HG03460 (cell line): ENCODE data around the gene PERP.
"Not testable (repeated sequence)": the region's sequence is repeated elsewhere in the genome, so short reads cannot be mapped to it uniquely, and the experiment has no call there.

Experiments
- ATAC-seq: cut with Tn5 transposase; IDR thresholded peaks from one replicate; pipeline ENCODE4 v1.9.1; 2021; ENCODE audit not compliant: unreplicated experiment

PERP gene

DNA sequence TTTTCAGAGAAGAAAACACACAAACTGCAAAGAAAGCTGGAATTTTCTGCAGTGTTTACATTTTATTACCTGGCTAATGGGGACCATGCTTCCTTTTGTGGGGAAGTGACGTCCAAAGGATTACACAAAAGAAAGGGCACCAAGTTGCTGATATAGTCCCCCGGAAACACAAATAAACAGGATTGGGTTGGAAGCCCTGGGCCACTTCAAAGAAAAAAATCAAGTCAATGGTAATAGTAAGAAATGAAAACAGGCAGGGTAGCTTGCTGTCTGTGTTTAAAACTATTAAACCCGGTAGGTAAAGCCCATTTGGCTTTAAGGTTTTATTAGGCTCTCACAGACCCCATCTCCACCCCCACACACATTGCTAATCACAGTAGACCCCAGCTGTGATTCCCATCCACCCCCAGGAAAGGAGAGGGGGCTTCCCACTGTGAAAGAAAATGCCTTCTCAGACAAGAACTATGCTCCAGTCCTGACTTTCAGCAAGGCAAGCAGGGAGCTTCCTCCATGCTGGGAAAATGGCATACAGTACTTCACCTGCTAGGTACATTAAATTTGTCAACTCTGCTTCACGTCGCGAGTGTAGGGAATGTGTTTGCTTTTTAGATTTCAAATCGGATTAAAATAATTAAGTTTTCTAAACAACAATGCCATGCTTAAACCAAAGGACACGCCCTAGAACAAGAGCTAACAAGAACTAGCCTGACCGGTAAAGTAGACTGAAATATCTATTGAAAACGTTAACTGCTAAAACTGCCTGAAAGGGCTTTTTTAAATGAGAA is 1.1 kb downstream of the PERP start:
- no peak for ATAC-seq

DNA sequence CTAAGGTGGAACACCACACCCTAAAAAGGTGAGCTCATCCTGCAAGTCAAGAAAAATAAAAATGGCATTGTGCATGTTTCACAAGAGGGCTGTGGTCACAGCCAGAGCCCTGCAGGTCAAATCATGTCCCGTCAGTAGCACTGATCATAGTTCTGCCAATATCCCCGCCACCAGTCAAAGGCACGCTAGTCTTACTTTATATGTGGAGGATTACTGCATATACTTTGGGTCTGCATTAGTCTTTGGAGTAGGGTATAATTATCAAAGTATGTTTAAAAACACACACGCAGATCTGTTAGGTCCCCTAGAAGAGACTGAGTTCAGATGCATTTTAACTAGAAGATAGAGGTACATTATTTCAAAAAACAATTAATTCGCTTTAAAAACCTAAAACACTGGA is 1.8 kb downstream of the PERP start:
- ATAC-seq: no peak

GRCh38 chr6:138104618-138105213 is 2.5 kb downstream of the PERP start:
- no peak for ATAC-seq

DNA sequence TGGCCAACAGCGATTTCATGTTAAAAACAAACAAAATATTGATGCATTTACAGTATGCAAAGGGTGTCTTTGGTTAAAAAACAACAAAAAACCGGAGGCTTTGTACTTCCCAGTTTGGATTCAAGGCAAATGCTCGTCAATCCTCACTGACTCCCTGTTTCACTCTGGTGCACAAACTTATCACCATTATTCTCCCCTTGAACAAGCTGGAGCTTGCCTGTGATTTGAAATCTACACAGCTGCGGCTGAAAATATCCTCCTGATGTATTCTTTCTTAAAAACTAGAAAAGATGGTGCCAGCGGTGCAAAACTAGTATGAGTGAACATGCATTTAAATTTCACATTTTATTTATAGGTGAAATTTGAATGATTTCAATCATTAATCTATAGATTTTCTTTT is 3.3 kb downstream of the PERP start:
- ATAC-seq: no peak

DNA sequence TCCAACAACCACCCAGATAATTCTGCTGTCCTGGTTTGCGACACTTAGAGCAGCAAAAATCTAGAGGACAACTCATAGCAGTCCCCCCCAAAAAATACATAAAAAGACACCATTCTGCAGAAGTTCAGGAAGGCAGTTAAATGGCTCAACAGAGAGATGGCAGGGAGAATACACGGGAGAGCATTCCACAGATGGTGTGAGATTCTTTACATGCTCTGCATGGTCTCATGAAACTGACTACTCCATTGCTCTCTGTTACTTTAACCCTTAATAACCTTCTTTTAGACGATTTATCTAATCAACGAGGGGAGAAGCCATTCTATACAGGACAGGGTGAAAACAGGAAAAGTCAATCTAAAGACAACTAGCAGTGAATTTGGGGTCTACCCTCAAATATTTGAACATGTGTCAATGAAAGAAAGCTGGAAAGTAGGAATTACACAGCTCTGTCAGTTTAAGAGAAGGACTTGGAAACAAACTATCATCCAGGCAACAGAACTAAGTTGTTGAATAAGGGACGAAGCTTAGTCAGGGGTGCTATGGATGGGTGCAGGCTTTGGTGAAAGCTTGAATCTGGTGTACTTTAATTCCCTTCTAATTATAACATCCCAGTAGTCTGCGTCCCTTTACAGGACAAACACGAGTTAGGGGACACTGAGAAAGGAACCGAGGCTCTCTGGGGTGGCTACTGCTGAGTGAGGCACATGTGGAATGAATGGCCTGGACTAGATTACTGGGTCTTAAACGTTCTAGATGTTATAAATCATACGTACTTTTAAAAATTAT is 5.1 kb downstream of the PERP start:
- ATAC-seq: no peak

GRCh38 chr6:138099832-138100231 is 7.4 kb downstream of the PERP start:
- no peak for ATAC-seq

GRCh38 chr6:138098306-138098705 is 8.9 kb downstream of the PERP start:
- ATAC-seq: no peak

DNA sequence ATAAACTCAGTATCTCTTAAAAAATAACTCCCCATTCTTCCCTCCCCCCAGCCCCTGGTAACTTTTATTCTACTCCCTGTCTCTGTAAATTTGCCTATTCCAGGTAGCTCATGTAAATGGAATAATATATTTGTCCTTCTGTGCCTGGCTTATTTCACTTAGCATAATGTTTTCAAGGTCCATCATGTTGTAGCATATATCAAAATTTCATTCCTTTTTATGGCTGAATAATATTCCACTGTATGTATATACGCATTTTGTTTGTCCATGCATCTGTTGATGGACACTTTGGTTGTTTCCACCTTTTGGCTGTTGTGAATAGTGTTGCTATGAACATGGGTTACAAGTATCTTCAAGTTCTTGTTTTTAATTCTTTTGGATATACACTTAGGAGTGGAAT is 13.0 kb downstream of the PERP start:
- no peak for ATAC-seq

GRCh38 chr6:138093632-138094031 is 13.6 kb downstream of the PERP start:
- no peak for ATAC-seq

DNA sequence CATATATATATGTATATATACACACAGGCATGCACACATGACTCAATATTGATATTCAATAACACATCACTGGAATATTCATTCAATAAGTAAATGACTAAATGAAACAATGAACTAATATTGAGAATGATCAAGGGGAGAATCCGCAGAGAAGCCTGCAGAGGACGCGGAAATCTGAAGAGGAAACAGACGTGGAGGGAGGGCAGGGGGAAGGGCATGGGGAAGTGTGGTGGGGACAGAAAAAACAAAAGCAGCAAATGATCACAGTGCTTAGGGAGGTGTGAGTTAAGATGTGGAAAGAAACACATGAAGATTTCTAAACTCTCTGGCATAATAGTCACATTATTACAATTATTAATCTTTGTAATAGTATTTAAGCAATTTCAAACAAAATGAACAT is 14.5 kb downstream of the PERP start:
- no peak for ATAC-seq

DNA sequence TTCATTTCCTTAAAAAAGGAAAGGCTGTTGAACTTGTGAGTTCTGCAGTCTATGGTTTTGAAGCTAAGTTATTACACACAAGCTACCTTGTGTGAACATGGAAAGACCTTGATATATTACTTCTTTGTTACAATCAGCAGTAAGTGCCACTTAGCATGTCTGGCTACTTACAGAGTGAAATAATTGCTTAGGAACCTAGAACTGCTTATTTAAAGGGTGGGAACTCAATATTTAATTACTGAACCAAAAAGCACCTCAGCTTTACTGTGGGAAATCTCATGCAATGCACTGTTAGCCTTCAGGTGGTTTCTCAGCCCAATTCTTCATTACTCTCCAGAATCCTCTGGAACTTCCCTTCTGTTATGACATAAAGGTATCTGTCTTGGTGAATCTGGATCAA is 17.9 kb downstream of the PERP start:
- ATAC-seq: no peak

DNA sequence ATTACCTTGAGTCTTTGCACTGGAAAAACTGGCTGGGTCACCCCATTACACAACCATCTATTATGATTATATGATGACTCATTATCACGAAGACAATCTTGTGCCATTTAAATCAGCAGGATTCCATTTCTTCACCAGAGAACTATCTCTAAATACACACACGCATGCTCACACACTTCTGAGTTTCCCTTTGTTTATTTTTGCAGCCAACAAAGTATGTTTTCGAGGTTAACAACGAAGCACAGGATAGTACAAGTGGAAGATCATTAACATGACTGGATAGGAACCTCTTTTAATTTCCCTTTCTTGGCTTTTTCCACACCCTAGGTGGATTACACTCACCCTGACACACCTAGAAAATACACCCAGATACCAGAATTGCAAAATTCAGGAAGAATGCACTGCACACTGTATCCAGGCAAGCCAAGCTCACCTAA is 18.9 kb downstream of the PERP start:
- ATAC-seq: no peak

DNA sequence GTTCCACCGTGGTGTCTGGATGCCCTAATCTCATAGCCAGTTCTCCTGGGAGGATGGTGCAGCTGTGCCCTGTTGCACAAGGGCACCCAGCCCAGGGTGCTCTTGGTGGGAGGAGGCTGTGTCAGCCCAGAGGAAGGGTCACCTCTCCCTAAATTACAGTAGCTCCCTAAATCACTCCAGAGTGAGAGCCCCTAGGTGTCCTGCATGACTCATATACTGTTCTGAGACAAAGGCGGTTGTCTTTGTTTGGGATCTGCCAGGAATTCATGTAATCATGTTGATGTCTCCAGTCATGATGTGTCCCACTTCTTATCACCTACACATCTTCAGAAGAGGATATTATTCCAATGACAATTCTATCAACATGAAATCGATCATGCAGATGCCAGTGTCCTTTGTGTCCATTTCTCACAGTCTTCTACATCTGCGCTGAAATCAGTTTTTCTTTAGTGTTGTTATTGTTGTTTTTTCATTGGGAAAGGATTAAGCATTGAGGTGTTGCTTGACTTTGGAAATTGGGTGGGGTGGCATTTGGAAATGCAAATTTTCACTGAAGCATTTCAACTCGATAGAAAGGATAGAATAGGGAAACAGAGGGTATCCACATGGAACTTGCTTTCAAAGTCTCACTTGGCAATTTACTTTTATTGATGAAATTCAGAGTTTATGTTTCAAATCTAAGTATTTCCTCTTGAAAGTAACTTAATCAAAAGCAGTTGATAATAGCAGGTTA is 19.5 kb downstream of the PERP start:
- no peak for ATAC-seq

DNA sequence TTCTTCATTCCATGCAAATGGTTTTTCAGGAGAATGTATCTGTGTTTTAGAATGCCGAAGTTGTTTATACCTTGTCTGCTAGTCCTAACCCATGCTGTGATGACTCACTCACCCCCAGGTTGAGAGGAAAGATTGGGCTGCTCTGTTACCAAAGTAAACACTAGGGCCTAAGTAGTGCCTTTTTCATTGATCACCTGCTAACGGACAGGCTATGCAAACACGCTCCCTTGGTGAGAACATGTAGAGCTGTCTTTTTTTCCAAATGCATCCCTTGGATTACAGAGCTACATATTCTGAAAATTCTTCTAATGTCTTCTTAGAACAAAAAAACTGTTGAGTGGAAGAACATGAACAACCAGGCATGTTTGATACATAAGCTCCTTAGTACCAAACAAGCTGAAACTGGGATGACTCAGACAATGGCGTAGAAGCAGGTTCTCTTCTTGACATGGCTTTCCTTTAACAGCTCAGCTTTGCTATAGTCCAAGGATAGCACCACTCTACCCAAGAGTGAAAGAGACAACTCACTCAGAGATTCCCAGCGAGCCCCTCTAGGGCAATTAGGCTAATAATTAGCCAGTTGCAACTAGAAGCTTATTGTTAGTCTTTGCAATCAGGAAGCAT is 20.5 kb downstream of the PERP start:
- ATAC-seq: no peak

DNA sequence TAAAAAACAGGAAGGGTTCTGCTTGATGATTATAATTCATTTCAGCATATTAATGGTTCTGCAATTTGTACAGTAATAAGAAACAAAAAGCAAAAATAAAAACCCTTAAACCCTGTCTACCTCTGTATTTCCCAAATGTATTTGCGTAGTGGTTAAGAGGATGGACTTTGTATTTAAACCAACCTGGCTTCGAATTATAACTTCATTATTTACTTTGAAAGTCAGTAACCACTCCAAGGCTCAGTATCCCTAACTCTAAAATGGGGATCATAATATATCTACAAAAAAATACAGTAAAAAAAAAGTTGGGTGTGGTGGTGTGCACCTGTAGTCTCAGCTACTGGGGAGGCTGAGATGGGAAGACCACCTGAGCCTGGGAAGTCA is 21.4 kb downstream of the PERP start:
- ATAC-seq: no peak

DNA sequence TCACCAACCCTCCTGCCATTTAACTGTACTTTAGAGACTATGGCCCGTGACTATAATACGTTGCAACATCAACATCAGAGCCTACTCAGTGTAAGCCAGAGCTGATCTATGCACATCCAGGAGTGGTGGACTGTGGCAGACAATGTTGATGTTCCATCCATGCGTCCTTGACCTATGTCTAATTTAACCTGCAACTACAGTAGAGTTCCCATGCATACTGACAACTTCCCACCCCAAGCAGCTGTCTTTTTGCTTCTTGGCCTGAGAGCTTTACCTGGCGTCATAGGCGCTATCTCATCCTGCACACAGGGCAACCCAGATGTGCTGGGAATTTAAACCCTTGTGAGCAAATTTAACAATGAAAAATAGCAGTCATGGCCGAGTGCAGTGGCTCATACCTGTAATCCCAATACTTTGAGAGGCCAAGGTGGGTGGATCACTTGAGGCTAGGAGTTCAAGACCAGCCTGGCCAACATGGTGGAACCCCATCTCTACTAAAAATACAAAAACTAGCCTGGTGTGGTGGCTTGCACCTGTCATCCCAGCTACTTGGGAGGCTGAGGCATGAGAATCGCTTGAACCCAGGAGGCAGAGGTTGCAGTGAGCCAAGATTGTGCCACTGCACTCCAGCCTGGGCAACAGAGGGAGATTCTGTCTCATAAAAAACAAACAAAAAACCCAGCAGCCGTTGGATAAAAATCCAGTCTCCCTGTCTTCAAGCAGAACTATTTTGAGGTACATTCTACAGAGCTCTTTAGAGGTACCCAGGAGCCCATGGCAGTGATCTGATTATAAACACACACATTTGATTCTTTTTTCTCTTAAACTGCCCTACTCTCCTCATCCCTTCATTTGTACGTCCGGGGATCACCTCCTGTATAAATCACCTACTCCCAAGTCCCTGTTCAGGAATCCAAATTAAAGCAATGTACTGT is 22.0 kb downstream of the PERP start:
- ATAC-seq: no peak

DNA sequence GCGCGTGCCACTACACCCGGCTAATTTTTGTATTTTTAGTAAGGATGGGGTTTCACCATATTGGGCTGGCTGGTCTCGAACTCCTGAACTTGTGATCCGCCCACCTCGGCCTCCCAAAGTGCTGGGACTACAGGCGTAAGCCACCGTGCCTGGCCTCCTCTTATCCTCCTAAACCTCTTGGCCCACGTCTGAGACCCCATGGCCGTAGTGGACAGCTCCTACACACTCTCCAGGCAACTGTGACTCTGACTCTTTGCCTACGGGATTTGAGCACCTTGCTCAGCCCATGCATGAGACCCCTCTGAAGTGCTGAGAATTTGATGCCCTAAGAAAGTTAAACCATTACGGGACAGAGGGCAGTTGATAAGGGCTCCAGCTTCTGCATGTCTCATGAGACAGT is 25.0 kb downstream of the PERP start:
- no peak for ATAC-seq

DNA sequence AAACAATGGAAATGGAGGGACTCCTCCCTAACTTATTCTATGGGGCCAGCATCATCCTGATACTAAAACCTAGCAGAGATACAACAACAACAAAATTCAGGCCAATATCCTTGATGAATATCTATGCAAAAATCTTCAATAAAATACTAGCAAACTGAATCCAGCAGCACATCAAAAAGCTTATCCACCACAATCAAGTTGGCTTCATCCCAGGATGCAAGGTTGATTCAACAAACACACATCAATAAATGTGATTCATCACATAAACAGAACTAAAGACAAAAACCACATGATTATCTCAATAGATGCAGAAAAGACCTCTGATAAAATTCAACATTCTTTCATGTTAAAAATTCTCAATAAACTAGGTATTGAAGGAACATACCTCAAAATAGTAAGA is 27.7 kb downstream of the PERP start:
- ATAC-seq: not testable (repeated sequence)

- ATAC-seq: no peak
These were observed 28.7 kb downstream of the PERP start for GRCh38 chr6:138078491-138078890.

DNA sequence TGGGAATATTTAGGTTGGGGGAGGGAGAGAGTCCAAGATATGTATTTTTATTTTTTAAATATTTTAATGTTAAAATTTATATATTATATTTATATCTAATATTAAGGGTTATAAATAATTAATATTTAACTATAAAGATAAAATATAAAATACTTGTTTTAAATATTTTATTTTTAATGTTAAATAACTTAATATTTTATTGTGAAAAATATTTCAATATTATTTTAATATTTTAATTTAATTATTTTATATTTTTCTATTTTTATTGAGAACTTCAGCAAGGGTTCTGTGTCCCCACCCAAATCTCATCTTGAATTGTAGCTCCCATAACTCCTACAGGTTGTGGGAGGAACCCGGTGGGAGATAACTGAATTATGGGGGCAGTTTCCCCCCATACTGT is 34.0 kb downstream of the PERP start:
- ATAC-seq: no peak
